8988T (cell line): Measurements from ENCODE around the gene AHSA1.
A peak's percentile ranks its signal among the peaks of the same experiment; 100 is the strongest.
"Not testable (repeated sequence)": the region's sequence is repeated elsewhere in the genome, so short reads cannot be mapped to it uniquely, and the experiment has no call there.

Source experiments
- DNase-seq: peaks from one replicate; pipeline ENCODE4 v3.0.0; 2011

The AHSA1 gene

GRCh38 chr14:77457522-77458248, at the start of gene AHSA1, which contains the start of gene VIPAS39:
Gene AHSA1, plus strand, starts transcription at chr14:77458093. Its CDS starts 97 bp downstream, at chr14:77458190.
Gene VIPAS39, minus strand, starts transcription at chr14:77457601. Its CDS starts 3,499 bp downstream, at chr14:77454102.
- peak; percentile 71 for DNase-seq

GRCh38 chr14:77409131-77409533, 48.8 kb upstream of the AHSA1 start:
- DNase-seq = no peak

GRCh38 chr14:77415403-77416030, 42.4 kb upstream of the AHSA1 start:
- not testable (repeated sequence) for DNase-seq

- not testable (repeated sequence) for DNase-seq
These were observed 41.8 kb upstream of the AHSA1 start for GRCh38 chr14:77416098-77416497.

GRCh38 chr14:77416836-77417235, 41.1 kb upstream of the AHSA1 start:
- DNase-seq = no peak

GRCh38 chr14:77421201-77421600, 36.7 kb upstream of the AHSA1 start:
- no peak for DNase-seq

- DNase-seq = no peak
These were observed 34.5 kb upstream of the AHSA1 start, which contains the start of gene NOXRED1 for GRCh38 chr14:77423423-77423822. Gene NOXRED1, minus strand, starts transcription at chr14:77423523. Its CDS starts 634 bp downstream, at chr14:77422889.

GRCh38 chr14:77424862-77425261, 33.0 kb upstream of the AHSA1 start:
- DNase-seq = no peak

GRCh38 chr14:77426396-77426795, 31.5 kb upstream of the AHSA1 start:
- no peak for DNase-seq

- no peak for DNase-seq
These were observed 21.9 kb upstream of the AHSA1 start for GRCh38 chr14:77436042-77436441.

GRCh38 chr14:77438596-77438995, 19.3 kb upstream of the AHSA1 start:
- no peak for DNase-seq

- no peak for DNase-seq
These were observed 18.0 kb upstream of the AHSA1 start for GRCh38 chr14:77439861-77440260.

GRCh38 chr14:77442196-77442595, 15.7 kb upstream of the AHSA1 start:
- no peak for DNase-seq

GRCh38 chr14:77455966-77456640, 1.8 kb upstream of the AHSA1 start:
- no peak for DNase-seq

- DNase-seq = no peak
These were observed 775 bp upstream of the AHSA1 start for GRCh38 chr14:77457115-77457521.

- DNase-seq = no peak
These were observed 507 bp downstream of the AHSA1 start for GRCh38 chr14:77458249-77458950.

- no peak for DNase-seq
These were observed 1.3 kb downstream of the AHSA1 start for GRCh38 chr14:77459072-77459723.

GRCh38 chr14:77467801-77468200, 9.9 kb downstream of the AHSA1 start:
- no peak for DNase-seq

GRCh38 chr14:77469067-77469505, 11.2 kb downstream of the AHSA1 start:
- DNase-seq = no peak

- no peak for DNase-seq
These were observed 11.6 kb downstream of the AHSA1 start for GRCh38 chr14:77469539-77469938.

- no peak for DNase-seq
These were observed 12.5 kb downstream of the AHSA1 start for GRCh38 chr14:77470224-77470870.

- DNase-seq = no peak
These were observed 16.0 kb downstream of the AHSA1 start for GRCh38 chr14:77473921-77474320.
